A549 (cell line): ENCODE measurements around the gene PARD3B. TPM values are rescaled to one million over a fixed set of nuclear protein-coding genes. Genes with fewer than 3 reads are reported as not detected.

Source experiments
- ATAC-seq, 2 experiments: fragments of 200-7000 bp in 1 of 2; fragments of >200 bp in 1 of 2; cut with Nextera tagmentation in 1 of 2; cut with Tn5 transposase in 1 of 2; 3 replicates each; pipeline versions ENCODE4 v1.8.0 to v1.9.1; 2018 to 2020; ENCODE audit warnings: mild to moderate bottlenecking in 1 of 2, moderate library complexity in 1 of 2
- CTCF ChIA-PET: fragments of 300-600 bp; sonication (Branson Sonifier 250); formaldehyde crosslinking; extraction: SDS; loops from one replicate; lab custom pipeline; 2021; ENCODE audit warnings: antibody characterized with exemption, inconsistent platforms; lab: Yijun Ruan, JAX
- POLR2A ChIA-PET: fragments of 350-600 bp; formaldehyde crosslinking; extraction: SDS; loops from one replicate; lab custom pipeline; 2021; ENCODE audit warnings: antibody characterized with exemption, inconsistent platforms; lab: Yijun Ruan, JAX
- DNase-seq, 2 experiments: peaks; one replicate each; pipeline versions ENCODE4 v3.0.0 to v3.0.0-alpha.2; 2011 to 2016; ENCODE audit warnings: low read depth in 1 of 2, low spot score in 1 of 2
- FAIRE-seq: peaks from 2 replicates; lab custom pipeline; 2011; peaks lifted over from hg19 to GRCh38; lab: Jason Lieb, UNC
- H3K27ac ChIP-seq, 2 experiments: fragments of >200 bp; sonication (Bioruptor Twin); formaldehyde crosslinking; 3 replicates each; pipeline ENCODE4 v1.5.1; 2016 to 2017
- H3K4me1 ChIP-seq: fragments of >200 bp; sonication (Bioruptor Twin); formaldehyde crosslinking; 3 replicates; pipeline ENCODE4 v1.6.1; 2016
- H3K4me2 ChIP-seq: fragments of >200 bp; sonication (Bioruptor Twin); formaldehyde crosslinking; 3 replicates; pipeline ENCODE4 v1.6.1; 2016
- H3K4me3 ChIP-seq: fragments of >200 bp; sonication (Bioruptor Twin); formaldehyde crosslinking; 3 replicates; pipeline ENCODE4 v1.5.1; 2016
- H3K9me3 ChIP-seq: fragments of >200 bp; sonication (Bioruptor Twin); formaldehyde crosslinking; 3 replicates; pipeline ENCODE4 v1.6.1; 2016
- FOSB ChIP-seq: fragments of 250-450 bp; sonication (Bioruptor Pico); IDR thresholded peaks from 2 replicates; pipeline ENCODE4 v1.5.0; 2020; ENCODE audit warnings: mild to moderate bottlenecking, moderate library complexity
- FOXS1 ChIP-seq: fragments of 250-450 bp; sonication (Bioruptor Pico); IDR thresholded peaks from 2 replicates; pipeline ENCODE4 v1.5.0; 2020; ENCODE audit warnings: mild to moderate bottlenecking, moderate library complexity
- GATA3 ChIP-seq: IDR thresholded peaks from 2 replicates; pipeline ENCODE4 v1.6.1; 2012; ENCODE audit warnings: borderline replicate concordance
- HDAC2 ChIP-seq: fragments of 200-600 bp; sonication (generic); IDR thresholded peaks from 2 replicates; pipeline ENCODE4 v1.6.1; 2016
- HEYL ChIP-seq: fragments of 250-450 bp; sonication (Bioruptor Pico); IDR thresholded peaks from 2 replicates; pipeline ENCODE4 v1.8.0; 2021; ENCODE audit warnings: mild to moderate bottlenecking, moderate library complexity
- HOXB13 ChIP-seq: fragments of 250-450 bp; sonication (Bioruptor Pico); IDR thresholded peaks from 2 replicates; pipeline ENCODE4 v1.5.0; 2020; ENCODE audit warnings: low read depth, mild to moderate bottlenecking, moderate library complexity
- HOXB5 ChIP-seq: fragments of 250-450 bp; sonication (Bioruptor Pico); IDR thresholded peaks from 2 replicates; pipeline ENCODE4 v1.5.0; 2020; ENCODE audit warnings: mild to moderate bottlenecking, moderate library complexity
- JUNB ChIP-seq: fragments of >200 bp; sonication (Bioruptor Twin); formaldehyde crosslinking; IDR thresholded peaks from 2 replicates; pipeline ENCODE4 v1.6.1; 2016
- KDM1A ChIP-seq: fragments of 200-600 bp; sonication (generic); IDR thresholded peaks from 2 replicates; pipeline ENCODE4 v1.6.1; 2016; ENCODE audit warnings: low read depth, mild to moderate bottlenecking
- KDM5A ChIP-seq: fragments of 200-600 bp; sonication (generic); IDR thresholded peaks from 2 replicates; pipeline ENCODE4 v1.6.1; 2016; ENCODE audit warnings: antibody characterized with exemption, mild to moderate bottlenecking
- MAZ ChIP-seq: fragments of 150-350 bp; IDR thresholded peaks from 2 replicates; pipeline ENCODE4 v1.6.1; 2014; ENCODE audit warnings: antibody characterized with exemption, low read depth, low read length, borderline replicate concordance
- PHF8 ChIP-seq: fragments of 200-600 bp; sonication (generic); IDR thresholded peaks from 2 replicates; pipeline ENCODE4 v1.6.1; 2016; ENCODE audit warnings: low read depth, mild to moderate bottlenecking, antibody characterized with exemption, moderate library complexity, borderline replicate concordance
- RFX5 ChIP-seq: fragments of 450-650 bp; IDR thresholded peaks from 2 replicates; pipeline ENCODE4 v1.7.1; 2014; ENCODE audit warnings: antibody characterized with exemption, mild to moderate bottlenecking, moderate library complexity
- RNF2 ChIP-seq: fragments of 200-600 bp; sonication (generic); IDR thresholded peaks from 2 replicates; pipeline ENCODE4 v1.6.1; 2016; ENCODE audit warnings: low read depth, mild to moderate bottlenecking, antibody characterized with exemption, moderate library complexity, borderline replicate concordance
- SMC3 ChIP-seq: fragments of >200 bp; sonication (Bioruptor Twin); formaldehyde crosslinking; IDR thresholded peaks from 3 replicates; pipeline ENCODE4 v1.6.1; 2018; ENCODE audit warnings: inconsistent platforms
- ZC3H11A ChIP-seq: fragments of 450-650 bp; IDR thresholded peaks from 2 replicates; pipeline ENCODE4 v1.6.1; 2014; ENCODE audit warnings: antibody characterized with exemption, mild to moderate bottlenecking
- ZNF302 ChIP-seq: fragments of 250-450 bp; sonication (Bioruptor Pico); IDR thresholded peaks from 2 replicates; pipeline ENCODE4 v1.9.0; 2021; ENCODE audit warnings: inconsistent platforms, mild to moderate bottlenecking, moderate library complexity
- WGBS: methylation state at CpG from one replicate; pipeline ENCODE4 v1.1.6; 2017; ENCODE audit errors: missing lambda C conversion rate; 5-methylcytosine and 5-hydroxymethylcytosine counted together
- polyA plus RNA-seq, 4 experiments: library from polyadenylated mRNA; depleted of rRNA in 3 of 4; stranded (reverse); fragments of >200 nt; fragmentation: RNase III in 1 of 4; extraction: RNeasy Plus Mini Kit Qiagen cat#74134 plus additional on column Dnase treatment in 1 of 4; gene quantifications; 2 replicates in 3 of 4; 3 replicates in 1 of 4; pipeline ENCODE4 v1.2.3, GENCODE V29; 2011 to 2017
- TF ChIP-seq, protein P1 (sequence below): fragments of >200 bp; sonication (Bioruptor Twin); formaldehyde crosslinking; IDR thresholded peaks from 3 replicates; pipeline ENCODE4 v1.5.1; 2016
- TF ChIP-seq, protein P2 (sequence below): fragments of 250-450 bp; sonication (Bioruptor Pico); IDR thresholded peaks from 2 replicates; pipeline ENCODE4 v1.5.0; 2021; ENCODE audit warnings: mild to moderate bottlenecking, moderate library complexity, borderline replicate concordance
- TF ChIP-seq, protein P3 (sequence below): IDR thresholded peaks from 2 replicates; pipeline ENCODE4 v1.6.1; 2012
- TF ChIP-seq, protein P4 (sequence below): fragments of 250-450 bp; sonication (Bioruptor Pico); IDR thresholded peaks from 2 replicates; pipeline ENCODE4 v1.5.0; 2020; ENCODE audit warnings: low read depth, mild to moderate bottlenecking, moderate library complexity
- TF ChIP-seq, protein P5 (sequence below): fragments of >200 bp; sonication (Bioruptor Twin); formaldehyde crosslinking; IDR thresholded peaks from 3 replicates; pipeline ENCODE4 v1.6.1; 2016

The PARD3B gene
- polyA plus RNA-seq, 2 of the 4 experiments (the other 2 are of a cell fraction) = 1.2 to 2.4 TPM

DNA sequence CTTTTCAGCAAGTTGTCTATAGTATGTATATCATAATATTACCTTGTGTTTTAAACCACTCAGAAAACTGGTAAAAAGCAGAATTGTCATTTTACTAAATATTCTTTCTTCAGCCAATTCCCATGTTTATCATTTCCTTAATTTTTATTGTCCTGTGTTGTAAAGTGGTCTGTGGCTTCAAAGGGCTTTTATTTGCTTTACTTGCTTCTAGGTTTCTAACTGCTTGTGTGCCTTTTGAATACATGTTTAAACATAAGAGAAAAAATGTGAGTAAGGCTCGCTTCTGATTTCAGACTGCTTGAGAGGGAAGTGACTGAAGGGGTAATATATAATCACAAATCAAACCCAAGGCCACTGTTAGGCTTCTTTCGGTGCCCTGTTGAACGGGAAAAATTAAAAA lies 729.5 kb downstream of the PARD3B start:
- POLR2A ChIA-PET = no interaction called here
- FAIRE-seq = no peak

DNA sequence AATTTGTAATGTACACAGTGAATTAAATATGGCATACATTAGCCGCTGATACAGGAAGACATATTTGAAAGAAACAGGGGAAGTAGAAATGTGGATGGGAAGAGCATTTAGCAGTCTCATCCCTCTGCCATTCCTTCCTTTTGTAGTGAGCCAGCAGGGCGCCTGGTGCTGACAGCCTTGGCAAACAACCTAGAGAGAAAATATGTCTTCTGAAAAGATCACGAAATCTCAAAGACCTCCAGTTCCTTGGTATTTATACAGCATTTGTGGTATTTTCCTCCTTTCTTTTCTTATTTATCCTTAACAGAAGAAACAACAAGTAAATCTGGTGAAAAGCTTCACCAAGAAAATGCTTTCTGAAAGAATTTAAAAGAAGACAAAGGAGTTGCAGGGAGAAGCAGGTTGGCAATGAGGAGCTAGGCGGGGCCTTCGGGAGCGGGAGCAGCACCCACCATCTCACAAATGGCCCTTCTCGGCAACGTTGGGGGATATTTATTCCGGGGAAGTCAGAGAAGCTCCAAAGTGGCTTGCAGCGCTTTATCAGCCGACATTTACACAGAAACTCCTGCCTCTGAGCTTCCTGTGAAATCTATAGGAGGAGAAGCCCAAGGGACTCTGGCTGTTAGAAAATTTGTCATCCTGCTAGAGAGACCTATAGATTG lies 731.0 kb downstream of the PARD3B start:
- Histone ChIP-seq H3K4me2 (no peak overlapping the region), H3K4me1 (peaks cover 14% of the 10 kb centered on the region), H3K9me3 (no peaks in the 10 kb centered on the region), H3K27ac (no peak overlapping the region), H3K4me3 (no peak overlapping the region)
- WGBS = 78% methylated on average over 11 of the region's 11 CpGs
- no peak for ATAC-seq
- FAIRE-seq = no peak
- TF ChIP-seq, protein P1, sequence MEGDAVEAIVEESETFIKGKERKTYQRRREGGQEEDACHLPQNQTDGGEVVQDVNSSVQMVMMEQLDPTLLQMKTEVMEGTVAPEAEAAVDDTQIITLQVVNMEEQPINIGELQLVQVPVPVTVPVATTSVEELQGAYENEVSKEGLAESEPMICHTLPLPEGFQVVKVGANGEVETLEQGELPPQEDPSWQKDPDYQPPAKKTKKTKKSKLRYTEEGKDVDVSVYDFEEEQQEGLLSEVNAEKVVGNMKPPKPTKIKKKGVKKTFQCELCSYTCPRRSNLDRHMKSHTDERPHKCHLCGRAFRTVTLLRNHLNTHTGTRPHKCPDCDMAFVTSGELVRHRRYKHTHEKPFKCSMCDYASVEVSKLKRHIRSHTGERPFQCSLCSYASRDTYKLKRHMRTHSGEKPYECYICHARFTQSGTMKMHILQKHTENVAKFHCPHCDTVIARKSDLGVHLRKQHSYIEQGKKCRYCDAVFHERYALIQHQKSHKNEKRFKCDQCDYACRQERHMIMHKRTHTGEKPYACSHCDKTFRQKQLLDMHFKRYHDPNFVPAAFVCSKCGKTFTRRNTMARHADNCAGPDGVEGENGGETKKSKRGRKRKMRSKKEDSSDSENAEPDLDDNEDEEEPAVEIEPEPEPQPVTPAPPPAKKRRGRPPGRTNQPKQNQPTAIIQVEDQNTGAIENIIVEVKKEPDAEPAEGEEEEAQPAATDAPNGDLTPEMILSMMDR = no peak
- TF ChIP-seq HOXB5 (CRISPR knock-in tag) (no peak), PHF8 (no peak), HEYL (CRISPR knock-in tag) (no peak), HOXB13 (CRISPR knock-in tag) (no peak), KDM1A (no peak), FOXS1 (CRISPR knock-in tag) (no peak), RNF2 (no peak), GATA3 (no peak), FOSB (CRISPR knock-in tag) (no peak), SMC3 (no peak), RFX5 (no peak), JUNB (no peak), ZNF302 (no peak), ZC3H11A (no peak), KDM5A (no peak)
- TF ChIP-seq, protein P2, sequence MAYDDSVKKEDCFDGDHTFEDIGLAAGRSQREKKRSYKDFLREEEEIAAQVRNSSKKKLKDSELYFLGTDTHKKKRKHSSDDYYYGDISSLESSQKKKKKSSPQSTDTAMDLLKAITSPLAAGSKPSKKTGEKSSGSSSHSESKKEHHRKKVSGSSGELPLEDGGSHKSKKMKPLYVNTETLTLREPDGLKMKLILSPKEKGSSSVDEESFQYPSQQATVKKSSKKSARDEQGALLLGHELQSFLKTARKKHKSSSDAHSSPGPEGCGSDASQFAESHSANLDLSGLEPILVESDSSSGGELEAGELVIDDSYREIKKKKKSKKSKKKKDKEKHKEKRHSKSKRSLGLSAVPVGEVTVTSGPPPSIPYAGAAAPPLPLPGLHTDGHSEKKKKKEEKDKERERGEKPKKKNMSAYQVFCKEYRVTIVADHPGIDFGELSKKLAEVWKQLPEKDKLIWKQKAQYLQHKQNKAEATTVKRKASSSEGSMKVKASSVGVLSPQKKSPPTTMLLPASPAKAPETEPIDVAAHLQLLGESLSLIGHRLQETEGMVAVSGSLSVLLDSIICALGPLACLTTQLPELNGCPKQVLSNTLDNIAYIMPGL (CRISPR knock-in tag) = no peak
- TF ChIP-seq, protein P3, sequence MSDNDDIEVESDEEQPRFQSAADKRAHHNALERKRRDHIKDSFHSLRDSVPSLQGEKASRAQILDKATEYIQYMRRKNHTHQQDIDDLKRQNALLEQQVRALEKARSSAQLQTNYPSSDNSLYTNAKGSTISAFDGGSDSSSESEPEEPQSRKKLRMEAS = no peak
- TF ChIP-seq, protein P4, sequence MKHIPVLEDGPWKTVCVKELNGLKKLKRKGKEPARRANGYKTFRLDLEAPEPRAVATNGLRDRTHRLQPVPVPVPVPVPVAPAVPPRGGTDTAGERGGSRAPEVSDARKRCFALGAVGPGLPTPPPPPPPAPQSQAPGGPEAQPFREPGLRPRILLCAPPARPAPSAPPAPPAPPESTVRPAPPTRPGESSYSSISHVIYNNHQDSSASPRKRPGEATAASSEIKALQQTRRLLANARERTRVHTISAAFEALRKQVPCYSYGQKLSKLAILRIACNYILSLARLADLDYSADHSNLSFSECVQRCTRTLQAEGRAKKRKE (CRISPR knock-in tag) = no peak
- TF ChIP-seq, protein P5, sequence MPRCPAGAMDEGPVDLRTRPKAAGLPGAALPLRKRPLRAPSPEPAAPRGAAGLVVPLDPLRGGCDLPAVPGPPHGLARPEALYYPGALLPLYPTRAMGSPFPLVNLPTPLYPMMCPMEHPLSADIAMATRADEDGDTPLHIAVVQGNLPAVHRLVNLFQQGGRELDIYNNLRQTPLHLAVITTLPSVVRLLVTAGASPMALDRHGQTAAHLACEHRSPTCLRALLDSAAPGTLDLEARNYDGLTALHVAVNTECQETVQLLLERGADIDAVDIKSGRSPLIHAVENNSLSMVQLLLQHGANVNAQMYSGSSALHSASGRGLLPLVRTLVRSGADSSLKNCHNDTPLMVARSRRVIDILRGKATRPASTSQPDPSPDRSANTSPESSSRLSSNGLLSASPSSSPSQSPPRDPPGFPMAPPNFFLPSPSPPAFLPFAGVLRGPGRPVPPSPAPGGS = no peak
- ChIA-PET CTCF (no interaction called here), POLR2A (no interaction called here)
- DNase-seq = peak in 1 of 2 experiments; percentile 2

More for the DNA sequence above, 729.5 kb downstream of the PARD3B start:
- CTCF ChIA-PET = no interaction called here
- H3K27ac ChIP-seq = no peak overlapping the region
- no peaks in the 10 kb centered on the region for H3K9me3 ChIP-seq
- ATAC-seq (no peak), DNase-seq (no peak)
- WGBS = 38% methylated on average over 3 of the region's 3 CpGs
- peaks cover 14% of the 10 kb centered on the region for H3K4me1 ChIP-seq
- H3K4me3 ChIP-seq = no peak overlapping the region
- no peak overlapping the region for H3K4me2 ChIP-seq
- TF ChIP-seq HDAC2 (no peak), MAZ (no peak), FOSB (CRISPR knock-in tag) (no peak), ZNF302 (no peak)
